ENCODE results near the gene NUDT6.
"Not testable (repeated sequence)": the region's sequence is repeated elsewhere in the genome, so short reads cannot be mapped to it uniquely, and the experiment has no call there.

Gene NUDT6

DNA sequence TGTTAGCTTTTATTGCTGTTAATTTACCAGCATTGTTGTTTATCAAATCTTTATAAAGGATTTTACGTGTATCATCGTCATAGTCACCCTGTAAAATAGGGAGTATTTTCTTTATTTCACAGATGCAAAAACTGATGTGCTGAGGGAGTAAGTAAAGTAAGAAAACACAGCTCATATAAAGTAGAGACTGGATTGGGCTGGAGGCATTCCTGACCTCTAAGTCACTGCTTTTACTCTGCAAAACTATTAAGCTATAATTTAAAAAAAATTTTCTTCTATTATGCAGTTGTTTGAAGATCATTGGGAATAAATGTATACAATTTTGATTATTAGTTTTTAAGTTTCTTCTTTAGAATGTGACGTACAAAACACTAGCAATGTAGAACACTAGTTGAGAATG lies 45.9 kb downstream of the NUDT6 start:
- TF ChIP-seq ZFX (IDR thresholded peaks at IDR 0.05), result no peak
- TF ChIP-seq, protein P1, sequence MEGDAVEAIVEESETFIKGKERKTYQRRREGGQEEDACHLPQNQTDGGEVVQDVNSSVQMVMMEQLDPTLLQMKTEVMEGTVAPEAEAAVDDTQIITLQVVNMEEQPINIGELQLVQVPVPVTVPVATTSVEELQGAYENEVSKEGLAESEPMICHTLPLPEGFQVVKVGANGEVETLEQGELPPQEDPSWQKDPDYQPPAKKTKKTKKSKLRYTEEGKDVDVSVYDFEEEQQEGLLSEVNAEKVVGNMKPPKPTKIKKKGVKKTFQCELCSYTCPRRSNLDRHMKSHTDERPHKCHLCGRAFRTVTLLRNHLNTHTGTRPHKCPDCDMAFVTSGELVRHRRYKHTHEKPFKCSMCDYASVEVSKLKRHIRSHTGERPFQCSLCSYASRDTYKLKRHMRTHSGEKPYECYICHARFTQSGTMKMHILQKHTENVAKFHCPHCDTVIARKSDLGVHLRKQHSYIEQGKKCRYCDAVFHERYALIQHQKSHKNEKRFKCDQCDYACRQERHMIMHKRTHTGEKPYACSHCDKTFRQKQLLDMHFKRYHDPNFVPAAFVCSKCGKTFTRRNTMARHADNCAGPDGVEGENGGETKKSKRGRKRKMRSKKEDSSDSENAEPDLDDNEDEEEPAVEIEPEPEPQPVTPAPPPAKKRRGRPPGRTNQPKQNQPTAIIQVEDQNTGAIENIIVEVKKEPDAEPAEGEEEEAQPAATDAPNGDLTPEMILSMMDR (conservative IDR thresholded peaks at IDR 0.05), result no peak
- H3K27ac ChIP-seq, result no peak overlapping the region

DNA sequence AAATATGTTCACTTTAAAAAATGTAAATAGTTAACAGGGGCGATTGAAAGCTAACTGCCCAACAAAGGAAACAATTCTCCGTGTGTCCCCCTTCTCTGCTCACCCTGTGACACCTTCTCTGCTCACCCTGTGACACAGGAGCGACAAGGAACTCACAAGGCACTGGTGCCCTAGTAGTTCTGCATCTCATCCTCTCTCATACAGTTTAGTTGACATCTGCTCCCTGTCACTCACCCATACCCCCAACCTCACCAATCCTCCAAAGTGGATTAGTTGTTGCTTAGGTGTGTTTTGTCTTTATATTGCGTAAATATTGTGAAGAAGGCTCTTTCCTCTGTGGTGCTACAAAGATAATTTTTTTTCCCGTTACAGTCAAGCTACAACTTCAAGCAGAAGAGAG lies 46.4 kb downstream of the NUDT6 start:
- TF ChIP-seq, protein P1 (conservative IDR thresholded peaks at IDR 0.05), result no peak
- TF ChIP-seq ZFX (IDR thresholded peaks at IDR 0.05), result no peak
- no peak overlapping the region for H3K27ac ChIP-seq

DNA sequence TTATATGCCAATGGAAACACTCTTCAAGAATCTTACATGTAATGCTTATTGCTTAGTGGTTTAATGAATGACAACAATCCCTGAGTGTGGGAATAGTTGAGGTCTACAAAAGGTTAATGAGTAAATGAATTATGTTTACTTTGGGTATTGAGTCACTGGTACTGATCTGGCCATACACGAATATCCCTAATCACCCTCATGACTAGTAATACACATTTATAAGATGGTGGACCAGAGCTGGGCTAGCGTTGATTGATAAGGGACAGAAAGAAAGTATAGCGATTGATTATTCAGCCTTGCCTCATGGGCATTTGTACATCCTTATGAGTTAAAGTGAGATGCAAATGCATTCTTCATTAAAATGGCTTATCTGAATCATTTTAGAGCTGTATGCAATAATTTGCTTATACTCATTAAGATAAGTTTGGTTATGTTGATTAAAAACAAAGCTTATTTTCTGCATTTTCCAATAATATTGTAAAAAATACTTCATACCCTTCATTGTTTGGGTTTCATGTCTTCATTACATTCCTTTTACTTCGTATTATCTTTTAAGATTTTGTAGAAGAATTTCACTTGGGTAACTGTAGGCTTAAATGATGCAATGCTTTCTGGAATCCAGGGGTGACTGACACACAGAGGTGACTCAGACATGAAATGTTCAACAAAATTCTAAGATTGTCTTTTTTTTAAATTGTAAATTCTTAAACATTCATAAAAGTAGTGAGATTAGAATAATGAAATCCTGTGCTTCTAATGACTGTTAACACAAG lies 48.4 kb downstream of the NUDT6 start:
- no peak for TF ChIP-seq ZFX (IDR thresholded peaks at IDR 0.05)
- TF ChIP-seq, protein P1 (conservative IDR thresholded peaks at IDR 0.05), result no peak
- H3K27ac ChIP-seq, result no peak overlapping the region

DNA sequence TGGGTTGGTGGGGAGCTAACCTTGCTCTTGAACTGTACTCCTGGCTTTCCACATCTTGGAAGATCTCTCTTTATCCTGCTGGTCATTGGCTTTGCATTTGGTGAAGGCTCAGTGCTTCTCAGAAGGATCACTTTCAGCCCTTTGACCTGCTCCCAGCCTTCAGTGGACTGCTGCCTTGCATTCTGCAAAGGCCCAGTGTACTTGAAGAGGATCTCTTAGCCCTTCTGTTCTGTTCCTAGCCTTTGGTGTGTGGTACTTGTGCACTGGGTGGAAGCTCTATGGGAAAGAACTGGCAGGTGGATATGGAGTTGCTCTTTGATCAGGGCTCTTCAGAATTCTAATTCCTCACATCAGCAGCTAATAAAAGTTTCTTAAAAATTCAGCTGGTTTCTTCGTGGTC lies 49.3 kb downstream of the NUDT6 start:
- TF ChIP-seq ZFX (IDR thresholded peaks at IDR 0.05), result no peak
- TF ChIP-seq, protein P1 (conservative IDR thresholded peaks at IDR 0.05), result no peak
- no peak overlapping the region for H3K27ac ChIP-seq

DNA sequence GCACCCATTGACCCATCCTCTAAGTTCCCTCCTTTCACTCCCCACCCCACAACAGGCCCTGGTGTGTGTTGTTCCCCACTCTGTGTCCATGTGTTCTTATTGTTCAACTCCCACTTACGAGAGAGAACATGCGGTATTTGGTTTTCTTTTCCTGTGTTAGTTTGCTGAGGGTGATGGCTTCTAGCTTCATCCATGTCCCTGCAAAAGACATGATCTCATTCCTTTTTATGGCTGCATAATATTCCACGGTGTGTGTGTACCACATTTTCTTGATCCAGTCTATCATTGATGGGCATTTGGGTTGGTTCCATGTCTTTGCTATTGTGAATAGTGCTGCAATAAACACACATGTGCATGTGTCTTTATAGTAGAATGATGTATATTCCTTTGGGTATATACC lies 54.2 kb downstream of the NUDT6 start:
- H3K27ac ChIP-seq, result not testable (repeated sequence)

DNA sequence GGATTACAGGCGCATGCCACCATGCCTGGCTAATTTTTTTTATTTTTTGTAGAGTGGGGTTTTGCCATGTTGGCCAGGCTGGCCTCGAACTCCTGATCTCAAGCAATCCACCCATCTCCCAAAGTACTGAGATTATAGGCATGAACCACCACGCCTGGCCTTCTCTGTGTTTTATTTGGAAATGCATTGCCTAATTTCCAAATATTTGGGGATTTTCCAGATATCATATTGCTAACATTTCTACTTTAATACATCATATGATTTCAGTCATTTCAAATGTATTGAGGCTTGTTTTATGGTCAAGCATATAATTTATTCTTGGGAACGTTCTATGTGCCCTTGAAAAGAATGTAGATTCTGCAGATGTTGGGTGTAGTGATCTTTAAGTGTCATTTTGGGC lies 57.0 kb downstream of the NUDT6 start:
- no peak overlapping the region for H3K27ac ChIP-seq
- TF ChIP-seq ZFX (IDR thresholded peaks at IDR 0.05), result no peak
- TF ChIP-seq, protein P1 (conservative IDR thresholded peaks at IDR 0.05), result no peak

DNA sequence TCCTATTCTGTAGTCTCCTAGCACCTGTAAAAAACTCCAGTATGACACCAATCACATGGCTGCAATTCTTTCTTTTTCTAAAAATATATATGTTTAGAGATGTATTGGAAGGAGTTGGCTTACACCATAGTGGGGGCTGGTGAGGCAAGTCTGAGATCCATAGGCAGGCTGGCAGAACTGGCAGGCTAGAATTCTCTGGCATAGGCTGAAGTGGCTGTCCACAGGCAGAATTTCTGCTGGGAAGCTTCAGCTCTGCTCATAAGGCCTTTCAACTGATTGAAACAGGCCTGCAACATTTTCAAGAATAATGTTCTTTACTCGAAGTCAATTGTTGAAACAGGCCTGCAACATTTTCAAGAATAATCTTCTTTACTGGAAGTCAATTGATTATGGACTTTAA lies 58.8 kb downstream of the NUDT6 start:
- no peak for TF ChIP-seq ZFX (IDR thresholded peaks at IDR 0.05)
- TF ChIP-seq, protein P1 (conservative IDR thresholded peaks at IDR 0.05), result no peak
- no peak overlapping the region for H3K27ac ChIP-seq
